ENCODE results near the gene FANK1. TPM values are rescaled to one million over a fixed set of nuclear protein-coding genes. Genes with fewer than 3 reads are reported as not detected.
A peak's percentile ranks its signal among the peaks of the same experiment; 100 is the strongest.
"Not testable (repeated sequence)": the region's sequence is repeated elsewhere in the genome, so short reads cannot be mapped to it uniquely, and the experiment has no call there.

FANK1 gene
- total and polyA plus RNA-seq, 11 donors, result 0.33 to 1.8 (median 0.44) TPM; not detected in 3

DNA sequence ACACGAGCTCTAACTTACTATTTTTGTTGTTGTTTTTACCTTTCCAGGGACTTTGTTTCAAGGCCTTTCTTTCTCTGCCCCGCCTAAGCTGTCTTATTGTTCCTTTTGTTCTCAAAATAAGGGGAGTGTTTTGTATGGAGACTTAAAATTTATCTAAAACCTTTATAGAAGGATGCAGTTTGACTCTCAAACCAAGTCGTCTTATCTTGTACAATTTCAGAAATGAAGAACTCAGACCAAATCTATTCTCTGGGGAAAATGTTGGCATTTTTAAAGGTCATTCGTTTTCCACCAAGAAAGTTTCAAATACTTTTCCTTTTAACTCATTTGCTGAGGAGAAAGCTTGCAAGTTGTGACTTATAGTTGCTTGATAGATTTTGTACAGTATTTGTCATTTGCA lies 953 bp downstream of the FANK1 start:
- H3K36me3 ChIP-seq; intact Hi-C loops (cut with DNase I): not testable (repeated sequence)

DNA sequence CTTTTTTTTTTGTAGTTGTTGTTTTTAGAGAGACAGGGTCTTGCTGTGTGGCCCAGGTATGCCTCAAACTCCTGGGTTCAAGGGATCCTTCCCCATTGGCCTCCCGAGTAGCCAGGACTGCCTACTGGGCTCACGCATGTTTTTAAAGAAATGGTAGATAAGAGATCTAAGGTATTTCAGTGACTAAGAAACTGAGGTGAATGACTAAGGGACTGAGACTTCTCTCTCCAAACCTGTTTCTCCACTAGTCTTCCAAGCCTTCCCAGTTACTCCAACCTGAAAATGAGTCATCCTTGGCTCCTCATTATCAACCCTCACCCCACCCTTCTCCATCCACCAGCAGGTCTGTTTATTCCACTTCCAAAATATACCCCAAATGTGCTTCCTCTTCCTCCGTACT lies 4.6 kb downstream of the FANK1 start:
- H3K4me3 ChIP-seq; H3K4me1 ChIP-seq; H3K36me3 ChIP-seq; H3K27me3 ChIP-seq; intact Hi-C loops (cut with DNase I); ATAC-seq; H3K27ac ChIP-seq; H3K9me3 ChIP-seq; DNase-seq: not testable (repeated sequence)
- WGBS, 4 donors, result 84 to 94% (median 85%) methylated on average over 3 of the region's 3 CpGs

More for the DNA sequence above, 953 bp downstream of the FANK1 start:
- not testable (repeated sequence) for H3K9me3 ChIP-seq, ATAC-seq, H3K27me3 ChIP-seq, DNase-seq, H3K27ac ChIP-seq
- 27 to 35% (median 33%) methylated on average over 4 of the region's 4 CpGs for WGBS, 4 donors
- Histone ChIP-seq H3K4me1 (peaks cover 0 to 34% (median 8%) of the 10 kb centered on the region in 12 donors), H3K4me3 (peak overlapping the region in 10 of 12 donors; percentile 63 to 98 (median 83))

DNA sequence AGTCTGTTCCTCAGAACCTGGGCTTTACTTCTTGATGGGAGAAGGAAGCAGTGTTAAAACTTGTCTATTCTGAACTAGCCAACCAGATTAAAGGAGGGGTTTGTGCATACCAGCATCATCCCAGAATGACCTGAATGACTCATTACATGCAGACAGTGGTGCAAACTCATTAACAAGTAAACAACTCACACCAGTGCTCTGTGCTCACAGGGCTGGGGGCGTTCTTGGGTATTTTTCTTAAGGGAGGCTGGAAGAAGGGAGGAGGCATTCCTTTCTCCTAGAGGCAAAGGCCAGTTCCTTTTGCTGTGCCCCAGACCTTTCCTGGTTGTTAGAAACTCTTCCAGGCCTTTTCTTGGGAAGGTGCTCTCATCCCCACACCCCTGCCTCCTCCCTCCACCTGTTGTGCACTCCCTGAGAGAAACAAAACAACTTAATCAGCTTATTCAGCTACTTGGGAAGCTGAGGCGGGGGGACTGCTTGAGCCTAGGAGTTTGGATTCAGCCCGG lies 6.8 kb downstream of the FANK1 start:
- not testable (repeated sequence) for H3K4me3 ChIP-seq, H3K27me3 ChIP-seq, DNase-seq, H3K4me1 ChIP-seq, H3K36me3 ChIP-seq, H3K27ac ChIP-seq, H3K9me3 ChIP-seq, ATAC-seq
- intact Hi-C loops (cut with DNase I), result loop anchor here in 1 of 10 donors (2.0 kb wide), 1 partner anchor 32 kb away; no protein-coding TSS in a partner anchor
- 71 to 84% (median 78%) methylated on average over 3 of the region's 3 CpGs for WGBS, 4 donors

DNA sequence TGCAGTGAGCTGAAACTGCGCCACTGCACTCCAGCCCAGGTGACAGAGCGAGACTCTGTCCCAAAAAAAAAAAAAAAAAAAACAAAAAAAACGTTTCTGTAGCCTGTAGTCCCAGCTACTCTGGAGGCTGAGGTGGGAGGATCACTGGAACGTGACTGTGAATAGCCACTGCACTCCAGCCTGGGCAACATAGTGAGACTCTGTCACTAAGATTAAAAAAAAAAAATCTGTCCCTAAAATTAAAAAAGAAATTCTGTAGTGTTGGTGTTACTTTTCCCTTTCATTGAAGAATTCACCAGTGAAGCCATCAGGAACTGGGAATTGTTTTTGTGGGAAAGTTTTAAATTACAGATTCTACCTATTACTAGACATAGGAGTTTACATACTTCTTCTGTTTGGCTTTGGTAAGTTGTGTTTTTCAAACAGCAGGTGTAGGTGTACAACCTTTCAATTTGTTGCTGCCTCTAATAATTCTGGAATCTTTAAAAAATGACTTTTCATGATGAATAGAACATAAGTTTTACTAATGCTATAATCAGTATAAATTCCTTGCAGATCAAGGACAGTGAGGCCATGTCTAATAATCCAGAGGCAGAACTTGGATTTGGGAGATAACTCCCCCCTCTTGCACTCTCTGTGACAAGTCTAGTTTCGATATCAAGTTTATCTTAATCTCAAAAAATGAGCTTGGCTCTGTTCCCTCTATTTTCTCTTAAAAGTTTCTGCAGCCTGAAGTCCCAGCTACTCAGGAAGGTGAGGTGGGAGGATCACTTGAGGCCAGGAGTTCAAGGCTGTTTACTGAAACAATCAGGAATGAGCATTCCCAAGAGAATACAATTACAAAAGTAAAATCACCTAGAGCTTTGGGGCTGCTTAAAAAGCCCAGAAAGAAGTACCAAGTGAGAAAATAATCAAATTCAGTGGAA lies 9.0 kb downstream of the FANK1 start:
- H3K4me1 ChIP-seq; H3K9me3 ChIP-seq; H3K27me3 ChIP-seq; DNase-seq; H3K4me3 ChIP-seq; H3K36me3 ChIP-seq; intact Hi-C loops (cut with DNase I): not testable (repeated sequence)
- peak overlapping the region in 2 of 12 donors; percentile 19 for H3K27ac ChIP-seq
- WGBS, 4 donors, result 69 to 76% (median 73%) methylated on average over 5 of the region's 5 CpGs
- peak in 1 of 4 donors; percentile 56 for ATAC-seq

DNA sequence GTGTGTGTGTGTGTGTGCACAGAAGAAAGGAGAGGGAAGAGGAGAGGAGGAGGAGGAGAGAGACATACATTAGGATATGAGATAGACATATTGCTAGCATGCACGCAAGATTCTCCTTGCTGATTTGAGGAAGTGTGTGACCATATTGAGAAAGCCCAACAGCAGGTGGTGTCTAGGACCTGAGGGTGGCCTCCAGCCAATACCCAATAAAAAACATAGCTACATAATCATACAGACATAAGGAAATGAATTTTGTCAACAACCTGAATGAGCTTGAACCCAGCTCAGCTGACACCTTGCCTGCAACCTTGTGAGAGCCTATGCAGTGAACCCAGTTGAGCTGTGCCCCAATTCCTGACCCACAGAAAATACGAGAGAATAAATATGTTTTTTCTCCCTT lies 11.2 kb downstream of the FANK1 start:
- WGBS, 4 donors, result 73 to 96% (median 88%) methylated on average over 2 of the region's 2 CpGs
- not testable (repeated sequence) for H3K4me1 ChIP-seq, ATAC-seq

DNA sequence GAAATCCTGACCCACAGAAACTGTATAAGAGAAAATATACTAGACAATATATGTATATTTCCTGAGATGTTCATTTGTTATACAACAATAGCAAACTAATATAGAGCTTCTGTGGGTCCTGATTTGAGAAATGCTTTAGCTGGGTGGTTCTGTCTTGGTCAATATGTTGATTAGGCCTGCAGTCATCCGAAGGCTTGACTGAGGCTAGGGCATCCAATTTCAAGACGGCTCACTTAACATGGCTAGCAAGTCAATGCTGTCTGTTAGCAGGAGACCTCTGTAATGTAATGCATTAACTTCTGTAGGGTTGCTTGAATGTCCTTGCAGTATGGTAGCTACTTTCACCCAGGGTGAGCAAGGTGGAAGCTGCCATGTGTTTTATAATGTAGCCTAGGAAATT lies 12.4 kb downstream of the FANK1 start:
- intact Hi-C loops (cut with DNase I); DNase-seq; H3K27ac ChIP-seq; H3K36me3 ChIP-seq; H3K4me1 ChIP-seq; H3K4me3 ChIP-seq; H3K9me3 ChIP-seq; H3K27me3 ChIP-seq: not testable (repeated sequence)
- peak in 1 of 4 donors; percentile 27 for ATAC-seq
- WGBS, 4 donors, result 50 to 71% (median 59%) methylated on average over 2 of the region's 2 CpGs

More for the DNA sequence above, 11.2 kb downstream of the FANK1 start:
- H3K27ac ChIP-seq; DNase-seq; H3K36me3 ChIP-seq; H3K27me3 ChIP-seq; H3K9me3 ChIP-seq; H3K4me3 ChIP-seq; intact Hi-C loops (cut with DNase I): not testable (repeated sequence)

DNA sequence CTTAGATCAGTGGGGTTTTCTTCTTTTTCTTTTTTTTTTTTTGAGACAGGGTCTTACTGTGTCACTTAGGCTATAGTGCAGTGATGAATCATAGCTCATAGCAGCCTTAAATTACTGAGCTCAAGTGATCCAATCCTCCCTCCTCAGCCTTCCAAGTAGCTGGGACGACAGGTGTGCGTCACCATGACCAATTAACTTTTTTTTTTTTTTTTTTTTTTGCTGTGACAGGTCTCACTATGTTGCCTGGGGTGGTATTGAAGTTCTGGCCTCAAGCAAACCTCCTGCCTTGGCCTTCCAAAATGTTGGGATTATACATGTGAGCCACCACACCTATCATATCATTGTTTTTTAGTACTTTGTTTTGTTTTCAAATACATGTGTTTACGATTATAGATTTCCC lies 13.1 kb downstream of the FANK1 start:
- H3K27me3 ChIP-seq; H3K4me3 ChIP-seq; H3K9me3 ChIP-seq; H3K27ac ChIP-seq; DNase-seq; H3K36me3 ChIP-seq; ATAC-seq; H3K4me1 ChIP-seq; intact Hi-C loops (cut with DNase I): not testable (repeated sequence)
- WGBS, 4 donors, result 50 to 90% (median 59%) methylated on average over 3 of the region's 3 CpGs

All from heart left ventricle (tissue), 16 donors.